Measurements from ENCODE around the gene FUT6.

FUT6 gene

GRCh38 chr19:5828661-5829566 is 10.6 kb downstream of the FUT6 start:
- FAIRE-seq (no peak), DNase-seq (ENCODE audit: low spot score) (no peak)

DNA sequence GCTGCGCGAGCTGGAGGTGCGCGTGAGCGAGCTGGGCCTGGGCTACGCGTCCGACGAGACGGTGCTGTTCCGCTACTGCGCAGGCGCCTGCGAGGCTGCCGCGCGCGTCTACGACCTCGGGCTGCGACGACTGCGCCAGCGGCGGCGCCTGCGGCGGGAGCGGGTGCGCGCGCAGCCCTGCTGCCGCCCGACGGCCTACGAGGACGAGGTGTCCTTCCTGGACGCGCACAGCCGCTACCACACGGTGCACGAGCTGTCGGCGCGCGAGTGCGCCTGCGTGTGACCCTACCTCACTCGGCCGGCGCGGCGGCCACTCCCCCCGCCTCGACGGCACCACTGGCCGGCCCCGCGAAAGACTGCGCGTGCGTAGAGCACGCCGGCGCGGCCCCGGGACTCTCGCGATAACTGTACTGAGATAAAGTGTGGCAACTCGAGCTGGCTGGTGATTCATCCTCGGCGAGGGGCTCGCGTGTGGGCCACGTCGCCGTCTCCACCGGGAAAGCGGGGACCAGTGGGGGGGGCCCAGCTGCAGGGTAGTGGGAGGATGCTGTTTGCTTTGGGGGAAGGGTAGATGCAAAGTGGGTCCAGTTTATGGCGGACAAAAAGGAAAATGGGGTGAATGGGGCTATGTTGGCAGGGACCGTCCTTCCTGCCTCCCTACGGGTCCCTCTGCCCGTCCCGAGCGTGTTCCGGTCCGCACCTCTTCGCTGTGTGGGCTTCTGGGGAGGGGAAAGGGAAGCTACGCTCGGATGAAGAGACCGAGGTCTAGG is 11.4 kb downstream of the FUT6 start:
- FAIRE-seq (no peak), DNase-seq (ENCODE audit: low spot score) (peak; percentile 80)

- no peak for DNase-seq (ENCODE audit: low spot score)
- no peak for FAIRE-seq
Observed at GRCh38 chr19:5827342-5827890, 12.1 kb downstream of the FUT6 start.

GRCh38 chr19:5826531-5827341 is 12.8 kb downstream of the FUT6 start:
- DNase-seq (ENCODE audit: low spot score) = peak; percentile 29

DNA sequence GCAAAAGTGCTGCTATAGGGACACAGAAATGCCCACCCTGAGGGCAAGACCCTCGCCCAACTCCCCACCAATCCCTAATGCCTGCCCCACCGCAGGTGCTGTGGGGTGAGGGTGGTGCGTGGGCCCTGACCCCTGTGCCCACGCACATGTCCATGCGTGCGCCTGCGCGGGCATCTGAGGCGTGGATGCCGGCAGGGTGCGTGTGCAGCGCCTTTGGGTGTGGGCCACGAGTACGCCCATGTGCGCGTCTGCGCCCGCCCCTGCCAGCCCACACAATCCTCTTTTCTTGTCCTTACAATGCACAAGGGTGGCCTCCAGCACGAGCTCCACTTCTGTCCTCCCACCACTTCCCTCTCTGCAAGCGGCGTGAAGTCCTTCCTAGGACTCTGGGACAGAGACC is 14.3 kb downstream of the FUT6 start:
- no peak for FAIRE-seq
- DNase-seq (ENCODE audit: low spot score) = no peak

More at GRCh38 chr19:5826531-5827341, 12.8 kb downstream of the FUT6 start:
- no peak for FAIRE-seq

GRCh38 chr19:5824751-5825150 is 14.8 kb downstream of the FUT6 start:
- FAIRE-seq = no peak
- no peak for DNase-seq (ENCODE audit: low spot score)

- DNase-seq (ENCODE audit: low spot score) = no peak
- FAIRE-seq = no peak
Observed at GRCh38 chr19:5823579-5824281, 15.8 kb downstream of the FUT6 start.

DNA sequence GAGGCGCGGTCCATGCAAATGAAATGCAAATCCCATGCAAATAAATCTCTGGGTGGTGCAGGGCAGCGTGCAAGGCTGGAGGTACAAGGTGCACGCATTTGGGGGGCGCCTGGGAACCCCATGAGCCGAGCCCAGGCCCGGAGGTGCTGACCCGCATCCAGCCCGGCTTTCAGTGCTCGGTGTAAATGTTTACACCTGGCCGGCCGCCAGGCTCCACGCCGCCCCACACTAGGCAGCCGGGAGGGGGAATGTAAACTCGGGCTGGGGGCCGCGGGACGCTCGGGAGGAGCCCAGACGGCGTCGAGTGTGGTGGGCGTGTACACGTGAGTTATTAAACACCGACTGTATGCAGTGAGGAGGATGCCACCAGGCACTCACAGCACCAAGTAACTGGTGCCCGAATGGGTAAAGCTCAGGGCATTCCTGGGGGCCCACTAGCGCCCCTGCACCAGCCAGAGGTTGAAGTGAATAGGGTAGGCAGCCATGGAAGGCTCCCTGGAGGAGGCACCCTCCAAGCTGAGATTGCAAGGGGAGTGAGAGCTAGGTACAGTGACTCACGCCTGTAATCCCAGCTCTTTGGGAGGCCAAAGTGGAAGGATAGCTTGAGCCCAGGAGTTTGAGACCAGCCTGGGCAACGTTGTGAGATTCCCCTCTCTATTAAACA is 17.2 kb downstream of the FUT6 start:
- FAIRE-seq (no peak), DNase-seq (ENCODE audit: low spot score) (no peak)

GRCh38 chr19:5821521-5822180 is 17.9 kb downstream of the FUT6 start:
- DNase-seq (ENCODE audit: low spot score) = no peak
- FAIRE-seq = no peak

DNA sequence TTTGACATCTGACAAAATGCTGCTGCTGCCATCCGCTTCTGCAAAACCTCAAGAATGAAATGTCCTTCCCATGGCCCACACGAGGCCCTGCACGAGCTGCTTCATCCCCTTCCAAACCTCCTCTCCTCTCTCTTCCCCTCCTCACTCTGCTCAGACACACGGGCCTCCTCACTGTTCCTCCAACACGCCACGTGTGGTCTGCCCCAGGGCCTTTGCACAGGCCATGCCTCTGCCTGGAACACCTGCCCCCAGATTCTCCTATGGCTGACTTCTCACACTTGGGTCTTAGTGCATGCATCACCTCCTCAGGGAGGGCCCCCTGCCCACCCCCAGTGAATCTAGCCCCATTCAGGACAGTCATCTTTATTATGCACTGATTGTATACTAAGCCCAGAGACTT is 18.7 kb downstream of the FUT6 start:
- no peak for FAIRE-seq

GRCh38 chr19:5818594-5818993 is 20.9 kb downstream of the FUT6 start:
- FAIRE-seq = no peak

More for the DNA sequence above, 18.7 kb downstream of the FUT6 start:
- DNase-seq (ENCODE audit: low spot score) = no peak

DNA sequence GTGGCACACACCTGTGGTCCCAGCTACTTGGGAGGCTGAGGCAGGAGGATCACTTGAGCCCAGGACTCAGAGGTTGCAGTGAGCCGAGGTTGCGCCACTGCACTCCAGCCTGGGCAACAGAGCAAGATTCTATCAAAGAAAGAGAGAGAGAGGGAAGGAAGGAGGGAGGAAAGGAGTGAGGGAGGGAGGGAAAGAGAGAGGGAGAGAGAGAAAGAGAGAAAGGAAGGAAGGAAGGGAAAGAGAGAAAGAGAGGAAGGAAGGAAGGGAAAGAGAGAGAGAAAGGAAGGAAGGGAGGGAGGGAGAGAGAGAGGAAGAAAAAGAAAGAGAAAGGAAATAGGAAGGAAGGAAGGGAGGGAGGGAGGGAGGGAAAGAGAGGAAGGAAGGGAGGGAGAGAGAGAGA is 22.3 kb downstream of the FUT6 start:
- no peak for DNase-seq (ENCODE audit: low spot score)
- no peak for FAIRE-seq

More at GRCh38 chr19:5818594-5818993, 20.9 kb downstream of the FUT6 start:
- DNase-seq (ENCODE audit: low spot score) = no peak

- no peak for DNase-seq (ENCODE audit: low spot score)
- no peak for FAIRE-seq
Observed at GRCh38 chr19:5814852-5815246, 24.7 kb downstream of the FUT6 start.

DNA sequence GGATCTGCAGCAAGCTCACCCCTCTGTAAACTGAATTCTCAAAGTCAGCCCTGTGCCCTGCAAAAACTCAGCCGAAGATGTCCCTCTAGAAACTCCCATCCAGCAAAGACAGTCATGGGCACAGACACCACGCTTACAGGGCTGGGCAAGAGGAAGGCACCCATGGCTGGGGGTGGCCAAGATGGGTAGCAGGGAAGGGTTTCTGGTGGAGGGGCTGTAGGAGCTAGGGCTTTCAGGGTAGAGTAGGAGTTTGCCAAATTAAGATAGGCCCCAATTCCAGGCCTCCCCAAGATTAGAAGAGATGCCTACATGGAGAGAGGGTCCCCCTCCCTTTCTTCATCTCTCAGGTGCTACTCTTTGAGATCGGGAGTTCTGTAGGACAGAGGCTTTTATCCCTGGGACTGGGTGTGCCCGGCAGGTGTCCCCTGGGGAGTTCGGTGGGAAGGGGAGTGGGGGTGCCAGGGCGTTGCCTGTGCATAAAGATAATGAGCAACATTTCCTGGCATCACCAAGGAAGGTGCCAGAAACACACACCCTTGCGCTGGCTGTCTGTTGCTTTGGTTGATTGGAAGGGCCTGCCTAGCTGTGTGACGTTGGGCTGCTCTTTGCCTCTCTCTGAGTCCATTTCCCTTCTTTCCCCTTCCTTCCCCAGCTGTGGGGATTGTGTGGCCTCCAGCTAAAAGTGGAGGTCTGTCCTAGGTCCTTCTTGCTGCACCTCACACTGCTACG is 25.2 kb downstream of the FUT6 start:
- no peak for DNase-seq (ENCODE audit: low spot score)
- no peak for FAIRE-seq

DNA sequence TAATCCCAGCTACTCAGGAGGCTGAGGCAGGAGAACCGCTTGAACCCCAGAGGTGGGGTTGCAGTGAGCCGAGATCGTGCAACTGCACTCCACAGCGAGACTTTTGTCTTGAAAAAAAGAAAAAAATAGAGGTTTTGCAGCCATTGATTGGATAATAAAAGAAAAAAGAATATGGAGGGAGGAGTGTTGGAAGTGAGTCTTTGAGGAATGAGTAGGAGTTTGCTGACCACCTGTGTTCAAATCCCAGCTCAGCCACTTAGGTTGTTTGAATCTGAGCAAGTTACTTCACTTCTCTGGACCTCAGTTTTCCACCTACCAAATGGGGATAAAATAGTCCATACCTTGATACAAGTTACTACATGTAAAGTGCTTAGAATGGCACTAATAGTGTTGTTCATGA is 28.4 kb downstream of the FUT6 start:
- no peak for DNase-seq (ENCODE audit: low spot score)
- FAIRE-seq = no peak

DNA sequence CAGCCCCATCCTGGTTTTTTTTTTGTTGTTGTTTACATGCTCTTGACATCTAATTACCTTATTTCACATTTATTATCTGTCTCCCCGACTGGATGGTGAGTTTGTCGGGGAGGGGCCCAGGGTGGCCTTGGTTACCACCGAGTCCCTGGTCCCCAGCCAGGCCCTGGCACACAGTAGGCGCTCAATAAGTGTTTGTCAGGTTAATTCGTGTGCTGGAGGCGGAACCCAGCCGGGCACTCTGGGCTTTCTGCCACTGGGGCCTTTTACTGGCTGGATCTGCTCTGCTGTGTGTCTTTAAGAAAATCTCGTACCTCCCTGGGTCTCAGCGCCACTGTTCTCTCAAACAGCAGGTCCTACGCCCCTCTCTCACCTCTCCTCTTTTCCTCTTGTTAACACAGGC is 30.0 kb downstream of the FUT6 start:
- FAIRE-seq (no peak), DNase-seq (ENCODE audit: low spot score) (no peak)

DNA sequence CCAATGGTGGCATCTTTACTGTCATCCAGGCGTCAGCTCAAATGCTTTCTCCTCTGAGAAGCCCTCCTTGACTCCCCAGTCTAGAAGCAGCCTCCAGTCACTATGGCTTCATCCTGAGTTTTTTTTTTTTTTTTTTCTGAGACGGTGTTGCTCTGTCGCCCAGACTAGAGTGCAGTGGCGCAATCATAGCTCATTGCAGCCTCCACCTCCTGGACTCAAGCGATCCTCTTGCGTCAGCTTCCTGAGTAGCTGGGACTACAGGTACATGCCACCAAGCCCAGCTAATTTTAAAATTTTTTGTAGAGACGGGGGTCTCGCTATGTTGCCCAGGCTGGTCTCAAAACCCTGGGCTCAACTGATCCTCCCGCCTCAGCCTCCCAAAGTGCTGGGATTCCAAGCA is 30.4 kb downstream of the FUT6 start:
- no peak for FAIRE-seq
- no peak for DNase-seq (ENCODE audit: low spot score)

DNA sequence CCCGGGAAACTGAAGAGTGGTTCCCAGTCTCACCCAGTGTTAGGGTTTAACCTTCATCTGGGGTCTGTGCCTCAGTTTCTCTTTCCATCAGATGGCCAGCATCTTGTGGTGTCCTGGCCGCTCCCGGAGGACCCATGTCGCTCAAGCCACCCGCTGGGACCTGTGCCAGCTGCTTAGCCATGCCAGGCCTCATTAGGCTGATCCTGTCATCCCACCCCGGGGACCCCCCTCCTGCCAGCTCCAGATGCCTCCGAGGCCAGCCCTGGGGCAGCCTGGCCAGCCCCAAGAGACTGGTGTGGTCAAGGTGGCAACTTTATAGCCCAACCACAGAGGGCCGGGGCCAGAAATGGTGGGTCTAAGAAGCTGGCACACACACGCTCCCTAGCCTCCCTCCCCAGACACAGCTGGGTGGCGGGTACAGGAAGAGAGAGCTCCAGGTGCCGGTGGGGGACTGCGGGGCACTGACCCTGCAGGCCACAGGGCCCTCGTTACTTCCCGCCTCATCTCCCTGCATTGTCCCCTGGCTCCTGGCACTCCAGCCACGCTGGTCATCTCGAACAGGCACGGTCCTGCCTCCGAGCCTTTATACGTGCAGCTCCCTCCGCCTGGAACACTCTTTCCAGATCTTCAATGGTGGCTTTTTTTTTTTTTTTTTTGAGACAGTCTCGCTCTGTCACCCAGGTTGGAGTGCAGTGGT is 31.2 kb downstream of the FUT6 start:
- no peak for DNase-seq (ENCODE audit: low spot score)
- FAIRE-seq = no peak

Measured in RCC 7860 (cell line).